Head of caudate nucleus (tissue), 42 donors: ENCODE measurements around the gene LMO4.

ENCODE experiments used
- DNase-seq, 42 donors: peaks; one replicate each; pipeline versions ENCODE4 v3.0.0 to v3.0.0-alpha.2; 2020 to 2021; ENCODE audit warnings: mixed read lengths in 7 of 42
- intact Hi-C: fragments of 100-400 bp; cut with DNase I; formaldehyde crosslinking; loops from one replicate; pipeline ENCODE4 v1.15.0; 2022

LMO4 gene, protein sequence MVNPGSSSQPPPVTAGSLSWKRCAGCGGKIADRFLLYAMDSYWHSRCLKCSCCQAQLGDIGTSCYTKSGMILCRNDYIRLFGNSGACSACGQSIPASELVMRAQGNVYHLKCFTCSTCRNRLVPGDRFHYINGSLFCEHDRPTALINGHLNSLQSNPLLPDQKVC

GRCh38 chr1:87328272-87329050 is at the start of gene LMO4:
Gene LMO4, plus strand, starts transcription at chr1:87328880. Its CDS starts 3,136 bp downstream, at chr1:87332016.
- intact Hi-C loops, result loop anchor here (10.0 kb wide), 1 partner anchor 626 kb away; no protein-coding TSS in a partner anchor
- DNase-seq, result peak; percentile 92 to 99 (median 97)

DNA sequence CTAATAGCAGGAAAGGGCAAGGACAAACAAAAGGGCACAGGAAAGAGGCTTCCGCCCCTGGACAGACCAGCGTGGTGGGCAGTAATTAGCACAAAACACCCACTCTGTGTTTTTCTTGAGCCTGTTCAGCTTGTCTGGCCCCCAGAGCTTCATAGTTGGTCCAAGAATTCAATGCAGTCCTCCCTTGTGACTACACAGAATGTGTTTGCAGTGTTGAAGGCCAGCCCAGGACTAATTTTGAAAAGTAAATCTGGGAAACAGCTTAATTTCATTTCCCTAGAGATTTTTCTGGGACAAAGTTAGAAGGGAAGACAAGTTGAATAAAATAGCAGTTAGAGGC is 49.2 kb upstream of the LMO4 start:
- intact Hi-C loops, result no loop called here
- DNase-seq, result peak in 1 of 42 donors; percentile 12

- intact Hi-C loops, result no loop called here
- no peak for DNase-seq
These were observed 48.6 kb upstream of the LMO4 start for GRCh38 chr1:87279966-87280535.

- intact Hi-C loops, result no loop called here
- no peak for DNase-seq
These were observed 44.0 kb upstream of the LMO4 start for GRCh38 chr1:87284456-87285240.

GRCh38 chr1:87291107-87291506 is 37.6 kb upstream of the LMO4 start:
- intact Hi-C loops, result loop anchor here (10.0 kb wide), 1 partner anchor 664 kb away; no protein-coding TSS in a partner anchor
- no peak for DNase-seq

- DNase-seq, result peak in 38 of 42 donors; percentile 19 to 92 (median 71)
- intact Hi-C loops, result loop anchor here (10.0 kb wide), 1 partner anchor 662 kb away; no protein-coding TSS in a partner anchor
These were observed 35.8 kb upstream of the LMO4 start for GRCh38 chr1:87292684-87293493.

DNA sequence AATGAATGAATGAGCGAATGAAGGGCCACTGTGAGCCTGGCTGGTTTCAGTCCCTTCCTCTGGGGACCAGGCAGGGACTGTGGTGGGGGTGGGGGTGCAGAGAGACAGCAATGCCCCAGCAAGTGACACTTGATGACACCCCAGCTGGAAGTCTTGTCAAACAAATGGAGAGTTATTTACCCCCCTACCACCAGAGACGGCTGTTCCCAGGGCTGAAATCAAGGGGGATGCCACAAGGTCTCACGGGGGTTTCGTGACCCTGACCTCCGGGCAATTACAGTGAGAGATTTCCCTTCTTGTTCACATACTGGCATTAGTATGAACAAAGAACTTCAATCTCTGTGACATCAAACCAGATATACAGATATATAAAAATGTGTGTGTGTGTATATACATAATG is 34.0 kb upstream of the LMO4 start:
- intact Hi-C loops, result loop anchor here (10.0 kb wide), 1 partner anchor 660 kb away; no protein-coding TSS in a partner anchor
- no peak for DNase-seq

GRCh38 chr1:87295445-87296110 is 33.1 kb upstream of the LMO4 start:
- intact Hi-C loops, result loop anchor here (10.0 kb wide), 1 partner anchor 659 kb away; no protein-coding TSS in a partner anchor
- DNase-seq, result no peak

- DNase-seq, result no peak
- intact Hi-C loops, result loop anchor here (10.0 kb wide), 1 partner anchor 659 kb away; no protein-coding TSS in a partner anchor
These were observed 32.5 kb upstream of the LMO4 start for GRCh38 chr1:87296206-87296605.

DNA sequence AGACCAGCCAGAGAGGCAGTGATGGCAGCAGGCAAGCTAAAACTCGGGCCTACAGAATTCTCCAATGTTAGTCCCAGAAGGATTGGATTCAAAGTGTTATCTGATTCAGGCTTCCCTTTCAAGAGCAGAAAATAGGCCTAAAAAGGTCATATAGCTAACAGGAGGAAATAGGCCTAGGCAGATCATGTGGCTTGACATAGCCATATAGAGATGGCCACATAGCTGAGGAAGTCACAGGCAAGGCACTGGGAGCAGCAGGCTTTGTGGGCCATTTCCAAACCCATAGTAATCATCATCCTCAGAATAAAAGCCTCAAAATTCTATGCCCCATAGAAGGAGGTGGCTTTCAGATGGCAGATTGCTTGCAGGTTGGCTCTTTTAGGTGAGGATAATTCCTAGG is 29.0 kb upstream of the LMO4 start:
- intact Hi-C loops, result loop anchor here (10.0 kb wide), 1 partner anchor 655 kb away; no protein-coding TSS in a partner anchor
- DNase-seq, result no peak

DNA sequence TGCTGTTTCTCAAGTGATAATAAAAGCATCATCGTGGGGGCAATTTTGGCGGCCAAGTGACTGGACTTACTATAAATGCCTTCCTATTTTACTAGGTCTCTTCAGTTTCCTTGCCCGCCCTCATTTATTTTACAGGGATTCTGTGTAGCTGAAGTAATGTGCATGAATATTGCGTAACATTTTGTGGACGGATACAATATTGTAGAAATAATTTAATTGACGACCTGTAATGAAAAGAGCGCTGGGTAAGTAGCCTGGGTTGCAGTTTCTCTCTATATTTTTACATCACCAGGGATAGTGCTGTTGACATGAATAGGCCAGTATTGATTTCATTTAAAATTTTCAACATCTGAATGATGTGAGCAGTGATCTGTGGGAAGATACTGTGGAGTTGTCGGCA is 28.1 kb upstream of the LMO4 start:
- DNase-seq, result no peak
- intact Hi-C loops, result no loop called here

DNA sequence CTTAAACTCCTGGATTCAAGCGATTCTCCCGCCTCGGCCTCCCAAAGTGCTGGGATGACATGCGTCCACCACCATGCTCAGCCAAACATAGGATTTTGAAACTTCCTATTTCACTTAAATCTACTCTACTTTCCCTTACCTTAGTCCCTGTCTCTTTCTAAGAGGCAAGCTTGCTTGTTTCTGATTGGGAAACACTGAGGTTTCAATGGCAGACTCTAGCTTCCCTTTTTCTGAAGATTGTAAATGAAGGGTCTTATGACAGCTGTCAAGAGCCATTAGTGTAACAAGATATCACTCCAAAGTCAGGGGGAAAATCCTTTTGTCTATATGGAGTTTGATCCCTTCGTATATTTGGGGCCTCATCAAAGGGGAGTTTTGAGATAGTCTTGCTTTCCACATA is 23.5 kb upstream of the LMO4 start:
- intact Hi-C loops, result no loop called here

GRCh38 chr1:87305762-87306161 is 22.9 kb upstream of the LMO4 start:
- no peak for DNase-seq
- intact Hi-C loops, result no loop called here

More for the DNA sequence above, 23.5 kb upstream of the LMO4 start:
- DNase-seq, result no peak

- intact Hi-C loops, result no loop called here
- DNase-seq, result no peak
These were observed 21.4 kb upstream of the LMO4 start for GRCh38 chr1:87307306-87307705.

DNA sequence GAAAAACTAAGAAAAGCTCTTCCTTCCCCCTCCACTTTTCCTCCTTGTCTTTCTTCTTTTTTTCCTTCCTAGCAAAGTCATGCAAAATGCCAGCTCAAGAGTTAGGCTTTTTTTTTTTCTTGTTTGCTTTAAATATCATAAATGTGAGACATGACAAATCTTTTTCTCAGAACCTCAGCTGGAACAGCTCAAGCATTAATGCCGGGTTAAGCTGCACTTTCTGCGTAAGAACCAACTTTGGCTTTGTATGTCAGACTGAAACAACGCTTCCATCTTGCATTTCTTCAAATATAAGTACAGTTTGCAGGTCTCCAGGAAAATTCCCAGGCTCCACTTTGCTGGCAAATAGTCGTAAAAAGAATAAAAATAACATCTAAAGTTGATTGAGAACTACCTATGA is 20.7 kb upstream of the LMO4 start:
- intact Hi-C loops, result no loop called here
- no peak for DNase-seq

DNA sequence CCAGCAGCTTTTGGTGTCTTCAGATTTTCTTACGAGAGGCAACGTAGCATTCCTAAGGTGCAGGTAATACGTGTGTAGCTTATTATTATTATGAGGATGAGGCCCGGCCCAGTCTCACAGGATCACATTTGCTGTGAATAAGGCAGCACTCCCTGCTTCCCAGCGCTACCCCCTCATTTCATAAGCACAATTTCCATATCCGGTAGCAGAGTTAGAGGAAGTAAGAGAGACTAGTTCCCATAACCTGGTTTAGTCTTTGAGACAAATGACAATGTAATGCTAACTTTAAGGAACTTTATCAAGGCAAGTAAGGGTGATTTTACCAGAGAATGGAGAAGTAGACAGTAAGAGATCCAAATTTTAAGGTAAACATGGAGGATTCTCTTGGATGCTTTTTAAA is 14.6 kb upstream of the LMO4 start:
- DNase-seq, result no peak
- intact Hi-C loops, result no loop called here

DNA sequence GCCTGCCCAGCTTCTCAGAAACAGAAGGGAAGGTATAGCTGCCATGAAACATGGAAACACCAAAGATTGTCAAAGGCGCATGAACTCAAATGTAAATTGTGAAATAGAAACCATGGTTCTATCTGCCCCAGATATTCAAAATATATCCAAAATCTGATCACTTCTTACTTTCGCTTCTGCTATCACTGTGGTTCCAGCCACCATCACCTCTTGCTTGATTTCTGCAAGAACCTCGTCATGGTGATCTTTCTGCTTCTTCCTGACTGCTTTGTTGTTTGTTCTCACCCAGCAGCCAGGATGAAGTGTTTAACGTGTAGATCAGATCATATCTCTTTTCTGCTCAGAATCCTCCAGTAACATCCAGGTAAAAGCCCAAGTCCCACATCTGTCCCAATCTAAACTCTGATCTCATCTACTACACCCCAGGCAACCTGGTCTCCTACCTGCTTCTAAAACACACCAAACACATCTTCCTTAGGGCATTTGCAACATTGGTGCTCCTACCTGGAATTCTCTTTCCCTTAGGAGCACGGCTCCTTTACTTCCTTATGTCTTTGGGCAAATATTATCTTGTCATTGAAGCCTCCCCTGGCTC is 10.5 kb upstream of the LMO4 start:
- no peak for DNase-seq
- intact Hi-C loops, result no loop called here

GRCh38 chr1:87318806-87319205 is 9.9 kb upstream of the LMO4 start:
- DNase-seq, result no peak
- intact Hi-C loops, result no loop called here
